Cardiac fibroblast (primary cell): ENCODE measurements around the gene SLC25A45.
A peak's percentile ranks its signal among the peaks of the same experiment; 100 is the strongest.

ENCODE experiments used
- DNase-seq, 2 donors: peaks; one replicate each; pipeline versions ENCODE4 v3.0.0 to v3.0.0-alpha.2; 2010; ENCODE audit warnings: low read depth in 2 of 2
- H3K4me3 ChIP-seq, 2 donors: replicated peaks in 1 of 2; 1 replicate in 1 of 2; 2 replicates in 1 of 2; pipeline ENCODE4 v1.5.1; 2011; ENCODE audit warnings: low read depth in 2 of 2, low read length in 2 of 2, mild to moderate bottlenecking in 2 of 2, moderate library complexity in 1 of 2
- TF ChIP-seq, protein P1 (sequence below): IDR thresholded peaks from one replicate; pipeline ENCODE4 v1.5.1; 2011; ENCODE audit warnings: low read depth, mild to moderate bottlenecking, low read length, inconsistent platforms

Gene SLC25A45

GRCh38 chr11:65427691-65428577, 45.5 kb upstream of the SLC25A45 start:
- H3K4me3 ChIP-seq = peak overlapping the region; percentile 88 to 91
- TF ChIP-seq, protein P1, sequence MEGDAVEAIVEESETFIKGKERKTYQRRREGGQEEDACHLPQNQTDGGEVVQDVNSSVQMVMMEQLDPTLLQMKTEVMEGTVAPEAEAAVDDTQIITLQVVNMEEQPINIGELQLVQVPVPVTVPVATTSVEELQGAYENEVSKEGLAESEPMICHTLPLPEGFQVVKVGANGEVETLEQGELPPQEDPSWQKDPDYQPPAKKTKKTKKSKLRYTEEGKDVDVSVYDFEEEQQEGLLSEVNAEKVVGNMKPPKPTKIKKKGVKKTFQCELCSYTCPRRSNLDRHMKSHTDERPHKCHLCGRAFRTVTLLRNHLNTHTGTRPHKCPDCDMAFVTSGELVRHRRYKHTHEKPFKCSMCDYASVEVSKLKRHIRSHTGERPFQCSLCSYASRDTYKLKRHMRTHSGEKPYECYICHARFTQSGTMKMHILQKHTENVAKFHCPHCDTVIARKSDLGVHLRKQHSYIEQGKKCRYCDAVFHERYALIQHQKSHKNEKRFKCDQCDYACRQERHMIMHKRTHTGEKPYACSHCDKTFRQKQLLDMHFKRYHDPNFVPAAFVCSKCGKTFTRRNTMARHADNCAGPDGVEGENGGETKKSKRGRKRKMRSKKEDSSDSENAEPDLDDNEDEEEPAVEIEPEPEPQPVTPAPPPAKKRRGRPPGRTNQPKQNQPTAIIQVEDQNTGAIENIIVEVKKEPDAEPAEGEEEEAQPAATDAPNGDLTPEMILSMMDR = no peak
- peak; percentile 86 to 90 for DNase-seq

DNA sequence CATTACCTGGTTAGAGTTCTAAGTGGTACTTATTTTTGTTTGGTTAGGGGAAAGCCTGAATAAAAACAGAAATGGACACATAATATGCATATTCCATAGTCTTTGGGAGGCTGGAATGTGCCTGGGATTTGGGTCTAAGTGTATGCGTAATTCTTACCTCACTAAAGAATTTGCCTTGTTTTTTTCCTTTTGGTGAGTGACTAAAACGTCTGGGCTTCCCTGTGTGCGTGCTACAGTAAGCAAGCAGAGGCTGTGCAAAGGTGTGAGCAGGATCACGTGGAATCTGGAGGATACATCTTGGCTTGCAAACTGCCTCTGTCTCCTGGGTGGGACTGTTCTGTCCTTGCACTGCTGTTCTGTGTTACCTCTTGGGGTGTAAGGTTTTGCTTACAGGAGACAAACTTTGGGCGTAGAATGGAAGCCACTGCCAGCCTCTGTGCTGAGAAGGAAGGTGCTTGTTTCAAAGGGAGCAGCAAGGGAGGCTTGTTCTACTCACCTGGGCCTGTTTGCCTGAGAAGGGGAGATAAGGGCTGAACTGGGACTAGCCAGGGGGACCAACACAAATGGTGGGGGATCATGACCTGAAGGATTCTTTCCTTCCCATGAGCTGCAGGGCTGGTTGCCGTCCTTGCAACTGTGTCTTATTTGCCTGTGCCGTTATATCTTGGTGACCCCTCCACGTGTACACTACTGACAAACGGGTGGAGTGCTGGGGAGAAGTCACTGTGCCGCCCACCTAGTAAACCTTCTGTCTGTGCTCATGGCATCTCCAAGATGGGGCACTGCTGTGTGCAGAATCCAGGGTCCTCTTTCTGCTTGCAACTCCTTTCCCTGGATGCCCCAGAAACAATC, 44.6 kb upstream of the SLC25A45 start:
- TF ChIP-seq, protein P1 = no peak
- DNase-seq = peak; percentile 83 to 90
- H3K4me3 ChIP-seq = peak overlapping the region; percentile 88 to 91

DNA sequence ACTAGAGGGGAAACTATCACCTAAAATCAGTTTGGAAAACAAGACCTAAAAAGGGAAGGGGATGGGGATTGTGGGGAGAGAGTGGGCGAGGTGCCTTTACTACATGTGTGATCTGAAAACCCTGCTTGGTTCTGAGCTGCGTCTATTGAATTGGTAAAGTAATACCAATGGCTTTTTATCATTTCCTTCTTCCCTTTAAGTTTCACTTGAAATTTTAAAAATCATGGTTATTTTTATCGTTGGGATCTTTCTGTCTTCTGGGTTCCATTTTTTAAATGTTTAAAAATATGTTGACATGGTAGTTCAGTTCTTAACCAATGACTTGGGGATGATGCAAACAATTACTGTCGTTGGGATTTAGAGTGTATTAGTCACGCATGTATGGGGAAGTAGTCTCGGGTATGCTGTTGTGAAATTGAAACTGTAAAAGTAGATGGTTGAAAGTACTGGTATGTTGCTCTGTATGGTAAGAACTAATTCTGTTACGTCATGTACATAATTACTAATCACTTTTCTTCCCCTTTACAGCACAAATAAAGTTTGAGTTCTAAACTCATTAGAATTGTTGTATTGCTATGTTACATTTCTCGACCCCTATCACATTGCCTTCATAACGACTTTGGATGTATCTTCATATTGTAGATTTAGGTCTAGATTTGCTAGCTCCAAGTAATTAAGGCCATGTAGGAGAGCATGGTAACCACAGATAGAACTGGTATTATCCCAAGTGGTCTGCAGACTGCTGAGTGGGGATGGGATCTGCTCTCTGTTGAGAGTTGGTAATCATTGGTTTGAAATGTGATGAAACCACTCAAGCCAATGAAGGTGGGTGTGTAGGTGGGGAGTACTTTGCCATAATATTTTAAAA, 43.8 kb upstream of the SLC25A45 start:
- peak overlapping the region; percentile 88 to 91 for H3K4me3 ChIP-seq
- TF ChIP-seq, protein P1 = no peak
- peak; percentile 78 to 88 for DNase-seq

DNA sequence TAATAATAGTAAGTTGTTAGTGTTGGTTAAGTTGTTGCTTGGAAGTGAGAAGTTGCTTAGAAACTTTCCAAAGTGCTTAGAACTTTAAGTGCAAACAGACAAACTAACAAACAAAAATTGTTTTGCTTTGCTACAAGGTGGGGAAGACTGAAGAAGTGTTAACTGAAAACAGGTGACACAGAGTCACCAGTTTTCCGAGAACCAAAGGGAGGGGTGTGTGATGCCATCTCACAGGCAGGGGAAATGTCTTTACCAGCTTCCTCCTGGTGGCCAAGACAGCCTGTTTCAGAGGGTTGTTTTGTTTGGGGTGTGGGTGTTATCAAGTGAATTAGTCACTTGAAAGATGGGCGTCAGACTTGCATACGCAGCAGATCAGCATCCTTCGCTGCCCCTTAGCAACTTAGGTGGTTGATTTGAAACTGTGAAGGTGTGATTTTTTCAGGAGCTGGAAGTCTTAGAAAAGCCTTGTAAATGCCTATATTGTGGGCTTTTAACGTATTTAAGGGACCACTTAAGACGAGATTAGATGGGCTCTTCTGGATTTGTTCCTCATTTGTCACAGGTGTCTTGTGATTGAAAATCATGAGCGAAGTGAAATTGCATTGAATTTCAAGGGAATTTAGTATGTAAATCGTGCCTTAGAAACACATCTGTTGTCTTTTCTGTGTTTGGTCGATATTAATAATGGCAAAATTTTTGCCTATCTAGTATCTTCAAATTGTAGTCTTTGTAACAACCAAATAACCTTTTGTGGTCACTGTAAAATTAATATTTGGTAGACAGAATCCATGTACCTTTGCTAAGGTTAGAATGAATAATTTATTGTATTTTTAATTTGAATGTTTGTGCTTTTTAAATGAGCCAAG, 42.9 kb upstream of the SLC25A45 start:
- H3K4me3 ChIP-seq = peak overlapping the region; percentile 88 to 91
- TF ChIP-seq, protein P1 = no peak
- DNase-seq = peak; percentile 77 to 85

DNA sequence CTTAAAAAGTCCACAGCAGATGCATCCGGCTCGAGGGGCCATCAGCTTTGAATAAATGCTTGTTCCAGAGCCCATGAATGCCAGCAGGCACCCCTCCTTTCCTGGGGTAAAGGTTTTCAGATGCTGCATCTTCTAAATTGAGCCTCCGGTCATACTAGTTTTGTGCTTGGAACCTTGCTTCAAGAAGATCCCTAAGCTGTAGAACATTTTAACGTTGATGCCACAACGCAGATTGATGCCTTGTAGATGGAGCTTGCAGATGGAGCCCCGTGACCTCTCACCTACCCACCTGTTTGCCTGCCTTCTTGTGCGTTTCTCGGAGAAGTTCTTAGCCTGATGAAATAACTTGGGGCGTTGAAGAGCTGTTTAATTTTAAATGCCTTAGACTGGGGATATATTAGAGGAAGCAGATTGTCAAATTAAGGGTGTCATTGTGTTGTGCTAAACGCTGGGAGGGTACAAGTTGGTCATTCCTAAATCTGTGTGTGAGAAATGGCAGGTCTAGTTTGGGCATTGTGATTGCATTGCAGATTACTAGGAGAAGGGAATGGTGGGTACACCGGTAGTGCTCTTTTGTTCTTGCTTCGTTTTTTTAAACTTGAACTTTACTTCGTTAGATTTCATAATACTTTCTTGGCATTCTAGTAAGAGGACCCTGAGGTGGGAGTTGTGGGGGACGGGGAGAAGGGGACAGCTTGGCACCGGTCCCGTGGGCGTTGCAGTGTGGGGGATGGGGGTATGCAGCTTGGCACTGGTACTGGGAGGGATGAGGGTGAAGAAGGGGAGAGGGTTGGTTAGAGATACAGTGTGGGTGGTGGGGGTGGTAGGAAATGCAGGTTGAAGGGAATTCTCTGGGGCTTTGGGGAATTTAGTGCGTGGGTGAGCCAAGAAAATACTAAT, 42.0 kb upstream of the SLC25A45 start:
- peak overlapping the region; percentile 88 to 91 for H3K4me3 ChIP-seq
- TF ChIP-seq, protein P1 = no peak
- DNase-seq = peak; percentile 59 to 82
